AML-193 (cell line): ENCODE data around the gene FAHD2A.
"Not testable (repeated sequence)": the region's sequence is repeated elsewhere in the genome, so short reads cannot be mapped to it uniquely, and the experiment has no call there.

Experiments used
- DNase-seq, 2 experiments: peaks; one replicate each; lab custom pipeline; 2025; lab: John Stamatoyannopoulos, UW

The FAHD2A gene

GRCh38 chr2:95435162-95435871 is 32.8 kb downstream of the FAHD2A start:
- not testable (repeated sequence) for DNase-seq

DNA sequence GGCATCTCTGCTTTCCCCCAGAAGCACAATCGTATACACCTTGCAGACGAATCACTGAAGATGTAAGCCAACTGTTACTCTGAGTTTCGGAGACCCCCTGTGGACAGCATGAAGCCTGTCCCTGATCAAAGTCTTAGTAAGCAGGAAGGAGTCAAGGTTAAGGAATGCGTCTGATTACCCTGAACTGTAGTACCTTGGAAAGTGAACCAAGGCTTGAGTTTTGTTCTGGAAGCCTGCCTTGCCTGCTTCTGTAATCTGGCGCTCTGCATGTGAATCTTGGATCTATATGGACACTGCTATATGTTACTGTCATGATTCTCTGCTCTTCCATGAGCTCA is 33.3 kb downstream of the FAHD2A start:
- not testable (repeated sequence) for DNase-seq

DNA sequence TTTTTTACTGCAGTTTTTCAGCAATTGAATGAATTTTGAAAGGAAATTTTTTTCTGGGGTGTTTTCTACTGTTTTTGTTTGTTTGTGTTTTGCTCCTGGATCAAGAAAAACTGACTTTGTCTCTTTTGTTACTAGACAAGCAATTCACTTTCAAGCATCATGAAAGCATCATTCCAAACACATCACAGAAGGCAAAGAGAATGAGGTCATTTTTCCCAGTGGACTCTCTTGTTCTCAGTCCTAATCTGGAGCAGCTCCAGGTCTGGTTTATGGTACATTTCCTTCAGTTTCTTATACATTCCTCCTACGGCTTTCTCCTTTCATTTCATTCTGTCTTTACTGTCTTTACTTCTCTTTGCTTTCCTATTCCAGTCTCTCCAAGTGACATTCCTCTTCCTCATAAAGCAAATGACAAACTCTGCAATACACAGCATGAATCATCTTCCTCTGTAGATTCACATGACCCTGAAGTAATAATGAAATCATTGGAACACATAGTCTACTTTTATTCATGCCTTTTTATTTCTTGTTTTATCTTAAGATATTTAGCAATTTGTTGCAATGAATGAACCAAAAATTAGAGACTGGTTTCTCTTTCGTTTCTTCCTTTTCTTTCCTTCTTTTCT is 40.1 kb downstream of the FAHD2A start:
- not testable (repeated sequence) for DNase-seq

- not testable (repeated sequence) for DNase-seq
These were observed 42.8 kb downstream of the FAHD2A start for GRCh38 chr2:95445317-95445716.

GRCh38 chr2:95463292-95463691 is 60.8 kb downstream of the FAHD2A start:
- DNase-seq, result not testable (repeated sequence)
